OCI-M1 (cell line): ENCODE measurements around the gene SPECC1L.

Source experiments
- DNase-seq: peaks from one replicate; lab custom pipeline; 2025; lab: John Stamatoyannopoulos, UW

SPECC1L gene

GRCh38 chr22:24442352-24442744 lies 171.7 kb downstream of the SPECC1L start:
- no peak for DNase-seq

GRCh38 chr22:24443668-24444067 lies 173.0 kb downstream of the SPECC1L start:
- no peak for DNase-seq

GRCh38 chr22:24444251-24444650 lies 173.6 kb downstream of the SPECC1L start:
- no peak for DNase-seq

- no peak for DNase-seq
These were observed 174.3 kb downstream of the SPECC1L start for GRCh38 chr22:24444729-24445466.

GRCh38 chr22:24445481-24446259 lies 175.0 kb downstream of the SPECC1L start:
- DNase-seq = peak; percentile 42

- DNase-seq = no peak
These were observed 175.6 kb downstream of the SPECC1L start for GRCh38 chr22:24446260-24446611.

- no peak for DNase-seq
These were observed 180.0 kb downstream of the SPECC1L start for GRCh38 chr22:24450610-24451009.

GRCh38 chr22:24451162-24451561 lies 180.5 kb downstream of the SPECC1L start:
- no peak for DNase-seq

GRCh38 chr22:24453853-24454252 lies 183.2 kb downstream of the SPECC1L start:
- DNase-seq = no peak

- DNase-seq = no peak
These were observed 184.4 kb downstream of the SPECC1L start for GRCh38 chr22:24455039-24455438.

- DNase-seq = peak; percentile 71
These were observed 185.3 kb downstream of the SPECC1L start for GRCh38 chr22:24455751-24456426.

GRCh38 chr22:24457894-24458420 lies 187.3 kb downstream of the SPECC1L start:
- DNase-seq = no peak

- peak; percentile 74 for DNase-seq
These were observed 189.3 kb downstream of the SPECC1L start for GRCh38 chr22:24459911-24460310.

- DNase-seq = peak; percentile 60
These were observed 189.9 kb downstream of the SPECC1L start for GRCh38 chr22:24460418-24461089.

- peak; percentile 32 for DNase-seq
These were observed 192.6 kb downstream of the SPECC1L start for GRCh38 chr22:24463071-24463760.

- peak; percentile 54 for DNase-seq
These were observed 194.9 kb downstream of the SPECC1L start for GRCh38 chr22:24465566-24465965.

GRCh38 chr22:24465975-24466374 lies 195.3 kb downstream of the SPECC1L start:
- no peak for DNase-seq

GRCh38 chr22:24466716-24467328 lies 196.2 kb downstream of the SPECC1L start:
- peak; percentile 71 for DNase-seq

- DNase-seq = no peak
These were observed 196.7 kb downstream of the SPECC1L start for GRCh38 chr22:24467340-24467739.
